CD4-positive, alpha-beta T cell treated with Interleukin-15 for 4 hours (primary cell): Measurements from ENCODE around the gene LIPC.
A peak's percentile ranks its signal among the peaks of the same experiment; 100 is the strongest.

Experiments
- DNase-seq: peaks from one replicate; pipeline ENCODE4 v3.0.0-alpha.2; 2020; ENCODE audit warnings: low spot score

The LIPC gene

GRCh38 chr15:58406811-58407210, 25.0 kb upstream of the LIPC start:
- DNase-seq: no peak

- no peak for DNase-seq
Measured at GRCh38 chr15:58407236-58407775, 24.5 kb upstream of the LIPC start.

- DNase-seq: no peak
Measured at GRCh38 chr15:58407778-58408177, 24.0 kb upstream of the LIPC start.

- DNase-seq: no peak
Measured at GRCh38 chr15:58409861-58410260, 21.9 kb upstream of the LIPC start.

- DNase-seq: peak; percentile 33
Measured at GRCh38 chr15:58410353-58410752, 21.4 kb upstream of the LIPC start.

- no peak for DNase-seq
Measured at GRCh38 chr15:58413253-58413652, 18.5 kb upstream of the LIPC start.

GRCh38 chr15:58415636-58416035, 16.2 kb upstream of the LIPC start:
- DNase-seq: no peak

GRCh38 chr15:58416963-58417362, 14.8 kb upstream of the LIPC start:
- no peak for DNase-seq

GRCh38 chr15:58418135-58418534, 13.7 kb upstream of the LIPC start:
- no peak for DNase-seq

- DNase-seq: no peak
Measured at GRCh38 chr15:58419803-58420524, 11.8 kb upstream of the LIPC start.

GRCh38 chr15:58420579-58421043, 11.2 kb upstream of the LIPC start:
- DNase-seq: no peak

- DNase-seq: no peak
Measured at GRCh38 chr15:58423205-58423604, 8.6 kb upstream of the LIPC start.

GRCh38 chr15:58423831-58424608, 7.8 kb upstream of the LIPC start:
- no peak for DNase-seq

GRCh38 chr15:58424722-58425121, 7.1 kb upstream of the LIPC start:
- no peak for DNase-seq

- DNase-seq: no peak
Measured at GRCh38 chr15:58425185-58425584, 6.6 kb upstream of the LIPC start.

- no peak for DNase-seq
Measured at GRCh38 chr15:58425834-58426233, 6.0 kb upstream of the LIPC start.

- DNase-seq: no peak
Measured at GRCh38 chr15:58426501-58426900, 5.3 kb upstream of the LIPC start.

- no peak for DNase-seq
Measured at GRCh38 chr15:58427987-58428386, 3.8 kb upstream of the LIPC start.

- DNase-seq: no peak
Measured at GRCh38 chr15:58430224-58430787, 1.5 kb upstream of the LIPC start.

- no peak for DNase-seq
Measured at GRCh38 chr15:58432401-58432800, 610 bp downstream of the LIPC start.

- DNase-seq: no peak
Measured at GRCh38 chr15:58433597-58434333, 2.0 kb downstream of the LIPC start.

- no peak for DNase-seq
Measured at GRCh38 chr15:58434334-58434875, 2.6 kb downstream of the LIPC start.
